Common myeloid progenitor, CD34-positive (primary cell): ENCODE results near the gene CELF2.

Experiments used
- CTCF ChIA-PET: fragments of 350-600 bp; sonication (Branson Sonifier 250); formaldehyde crosslinking; loops from one replicate; lab custom pipeline; 2021; ENCODE audit warnings: antibody characterized with exemption; lab: Charles Lee
- POLR2A ChIA-PET: fragments of 350-600 bp; sonication (Branson Sonifier 250); formaldehyde crosslinking; loops from one replicate; lab custom pipeline; 2021; ENCODE audit warnings: antibody characterized with exemption; lab: Charles Lee
- DNase-seq, 3 donors: peaks; one replicate each; pipeline versions ENCODE4 v3.0.0 to v3.0.0-alpha.2; 2013
- H3K27ac ChIP-seq, 2 experiments: 1 replicate in 1 of 2; 2 replicates in 1 of 2; pipeline ENCODE4 v1.7.0; 2013; ENCODE audit warnings: inconsistent platforms in 2 of 2, low read length in 2 of 2, mild to moderate bottlenecking in 2 of 2, low read depth in 1 of 2, moderate library complexity in 1 of 2; ENCODE audit not compliant: severe bottlenecking in 2 of 2, insufficient read depth in 1 of 2, poor library complexity in 1 of 2
- H3K27me3 ChIP-seq, 5 experiments: replicated peaks in 2 of 5; 1 replicate in 3 of 5; 2 replicates in 2 of 5; pipeline versions ENCODE4 v1.6.1 to v1.7.0; 2013; ENCODE audit warnings: low read length in 4 of 5, mild to moderate bottlenecking in 2 of 5, moderate library complexity in 2 of 5, inconsistent platforms in 1 of 5; ENCODE audit not compliant: insufficient read depth in 5 of 5, control insufficient read depth in 4 of 5
- H3K36me3 ChIP-seq, 4 experiments: 1 replicate in 2 of 4; 2 replicates in 2 of 4; pipeline versions ENCODE4 v1.6.1 to v1.7.0; 2013; ENCODE audit warnings: low read length in 3 of 4, control low read depth in 1 of 4, mild to moderate bottlenecking in 1 of 4; ENCODE audit not compliant: control insufficient read depth in 4 of 4, insufficient read depth in 4 of 4
- H3K4me1 ChIP-seq, 4 experiments: 1 replicate in 3 of 4; 2 replicates in 1 of 4; pipeline versions ENCODE4 v1.6.1 to v1.7.1; 2013; ENCODE audit warnings: low read length in 3 of 4, mild to moderate bottlenecking in 3 of 4, control low read depth in 1 of 4, inconsistent platforms in 1 of 4, moderate library complexity in 1 of 4; ENCODE audit not compliant: control insufficient read depth in 4 of 4, insufficient read depth in 4 of 4; ENCODE audit errors: control extremely low read depth in 1 of 4
- H3K4me3 ChIP-seq, 7 experiments: 1 replicate in 4 of 7; 2 replicates in 3 of 7; pipeline versions ENCODE4 v1.5.1 to v1.7.0; 2013; ENCODE audit warnings: mild to moderate bottlenecking in 7 of 7, low read length in 6 of 7, moderate library complexity in 6 of 7, inconsistent platforms in 2 of 7, low read depth in 2 of 7, control low read depth in 1 of 7; ENCODE audit not compliant: insufficient read depth in 4 of 7, control insufficient read depth in 1 of 7; ENCODE audit errors: extremely low read depth in 1 of 7
- H3K9me3 ChIP-seq, 5 experiments: 1 replicate in 4 of 5; 2 replicates in 1 of 5; pipeline versions ENCODE4 v1.6.1 to v1.7.1; 2013; ENCODE audit warnings: low read length in 4 of 5, mild to moderate bottlenecking in 2 of 5, inconsistent platforms in 1 of 5, low read depth in 1 of 5, moderate library complexity in 1 of 5; ENCODE audit not compliant: control insufficient read depth in 4 of 5, insufficient read depth in 2 of 5; ENCODE audit errors: control extremely low read depth in 1 of 5
- WGBS: methylation state at CpG from one replicate; pipeline ENCODE4 v1.1.5; 2013; ENCODE audit not compliant: insufficient coverage; 5-methylcytosine and 5-hydroxymethylcytosine counted together

The CELF2 gene

GRCh38 chr10:11213137-11213536 lies 195.5 kb downstream of the CELF2 start:
- POLR2A ChIA-PET = no interaction called here
- Histone ChIP-seq H3K36me3 (peaks cover 6 to 80% (median 31%) of the 10 kb centered on the region in 4 experiments), H3K27ac (no peak overlapping the region), H3K9me3 (no peaks in the 10 kb centered on the region), H3K4me1 (peaks cover 34 to 80% (median 64%) of the 10 kb centered on the region in 4 experiments), H3K4me3 (no peak overlapping the region), H3K27me3 (no peaks in the 10 kb centered on the region)
- WGBS = 62% methylated on average over 3 of the region's 4 CpGs
- CTCF ChIA-PET = interaction anchor here (1.1 to 2.0 kb wide), 2 partner anchors 13 to 15 kb away, joined by 3 to 6 read pairs; no protein-coding TSS in a partner anchor
- peak in 1 of 3 donors; percentile 23 for DNase-seq

GRCh38 chr10:11214407-11214806 lies 196.7 kb downstream of the CELF2 start:
- 95% methylated on average over 10 of the region's 10 CpGs for WGBS
- H3K27me3 ChIP-seq = no peaks in the 10 kb centered on the region
- peak overlapping the region in 1 of 2 experiments; percentile 28 for H3K27ac ChIP-seq
- peaks cover 31 to 67% (median 52%) of the 10 kb centered on the region in 4 experiments for H3K4me1 ChIP-seq
- no peak overlapping the region for H3K4me3 ChIP-seq
- no peak for DNase-seq
- ChIA-PET CTCF (interaction anchor here (0.7 to 2.0 kb wide), 2 partner anchors 12 to 45 kb away, joined by 3 to 6 read pairs; no protein-coding TSS in a partner anchor), POLR2A (no interaction called here)
- H3K36me3 ChIP-seq = peaks cover 7 to 83% (median 37%) of the 10 kb centered on the region in 4 experiments
- H3K9me3 ChIP-seq = no peaks in the 10 kb centered on the region

- CTCF ChIA-PET = interaction anchor here (0.6 to 2.0 kb wide), 5 partner anchors 9 to 164 kb away, joined by 3 to 6 read pairs (median 4); no protein-coding TSS in a partner anchor
- POLR2A ChIA-PET = no interaction called here
- no peaks in the 10 kb centered on the region for H3K27me3 ChIP-seq
- H3K4me3 ChIP-seq = no peak overlapping the region
- H3K9me3 ChIP-seq = no peaks in the 10 kb centered on the region
- peaks cover 12 to 86% (median 43%) of the 10 kb centered on the region in 4 experiments for H3K36me3 ChIP-seq
- DNase-seq = peak in 2 of 3 donors; percentile 66 to 68
- H3K27ac ChIP-seq = peak overlapping the region in 1 of 2 experiments; percentile 39
- 29% methylated on average over 2 of the region's 4 CpGs for WGBS
- peaks cover 20 to 57% (median 41%) of the 10 kb centered on the region in 4 experiments for H3K4me1 ChIP-seq
Observed at GRCh38 chr10:11215471-11215870, 197.8 kb downstream of the CELF2 start.

- DNase-seq = no peak
- ChIA-PET CTCF (interaction anchor here (1.3 to 1.7 kb wide), 6 partner anchors 9 to 104 kb away, joined by 3 to 5 read pairs (median 4); no protein-coding TSS in a partner anchor), POLR2A (interaction anchor here (0.7 kb wide), 1 partner anchor 141 kb away, joined by 3 read pairs; no protein-coding TSS in a partner anchor)
- Histone ChIP-seq H3K27me3 (no peaks in the 10 kb centered on the region), H3K4me3 (no peak overlapping the region), H3K4me1 (peaks cover 6 to 37% (median 22%) of the 10 kb centered on the region in 4 experiments), H3K27ac (no peak overlapping the region), H3K36me3 (peaks cover 18 to 95% (median 58%) of the 10 kb centered on the region in 4 experiments), H3K9me3 (no peaks in the 10 kb centered on the region)
- WGBS = no CpG with 5 or more reads among the region's 3 CpGs
Observed at GRCh38 chr10:11217521-11217920, 199.8 kb downstream of the CELF2 start.

GRCh38 chr10:11218395-11218794 lies 200.7 kb downstream of the CELF2 start:
- peaks cover 4 to 31% (median 14%) of the 10 kb centered on the region in 4 experiments for H3K4me1 ChIP-seq
- H3K27me3 ChIP-seq = no peaks in the 10 kb centered on the region
- H3K9me3 ChIP-seq = no peaks in the 10 kb centered on the region
- CTCF ChIA-PET = interaction anchor here (1.4 kb wide), 1 partner anchor 30 kb away, joined by 3 read pairs; no protein-coding TSS in a partner anchor
- POLR2A ChIA-PET = interaction anchor here (1.0 kb wide), 1 partner anchor 40 kb away, joined by 3 read pairs; no protein-coding TSS in a partner anchor
- DNase-seq = no peak
- 96% methylated on average over 3 of the region's 5 CpGs for WGBS
- no peak overlapping the region for H3K27ac ChIP-seq
- peaks cover 18 to 95% (median 61%) of the 10 kb centered on the region in 4 experiments for H3K36me3 ChIP-seq
- H3K4me3 ChIP-seq = no peak overlapping the region

GRCh38 chr10:11219431-11219830 lies 201.8 kb downstream of the CELF2 start:
- POLR2A ChIA-PET = no interaction called here
- H3K4me1 ChIP-seq = peaks cover 3 to 23% (median 11%) of the 10 kb centered on the region in 4 experiments
- H3K27me3 ChIP-seq = no peaks in the 10 kb centered on the region
- DNase-seq = no peak
- no peak overlapping the region for H3K4me3 ChIP-seq
- CTCF ChIA-PET = interaction anchor here (0.8 to 1.2 kb wide), 2 partner anchors 9 kb away, joined by 3 read pairs; no protein-coding TSS in a partner anchor
- WGBS = no CpG with 5 or more reads among the region's 3 CpGs
- H3K27ac ChIP-seq = no peak overlapping the region
- H3K9me3 ChIP-seq = no peaks in the 10 kb centered on the region
- peaks cover 16 to 98% (median 61%) of the 10 kb centered on the region in 4 experiments for H3K36me3 ChIP-seq

- Histone ChIP-seq H3K27ac (peak overlapping the region in 1 of 2 experiments; percentile 32), H3K36me3 (peaks cover 13 to 90% (median 64%) of the 10 kb centered on the region in 4 experiments), H3K4me1 (peaks cover 13 to 39% (median 32%) of the 10 kb centered on the region in 4 experiments), H3K27me3 (no peaks in the 10 kb centered on the region), H3K4me3 (no peak overlapping the region), H3K9me3 (no peaks in the 10 kb centered on the region)
- 94% methylated on average over 9 of the region's 9 CpGs for WGBS
- CTCF ChIA-PET = interaction anchor here (1.0 kb wide), 1 partner anchor 16 kb away, joined by 5 read pairs; no protein-coding TSS in a partner anchor
- POLR2A ChIA-PET = no interaction called here
- no peak for DNase-seq
Observed at GRCh38 chr10:11223081-11223480, 205.4 kb downstream of the CELF2 start.
